ENCODE data around the gene GRID2.
"Not testable (repeated sequence)": the region's sequence is repeated elsewhere in the genome, so short reads cannot be mapped to it uniquely, and the experiment has no call there.

The GRID2 gene

GRCh38 chr4:93633721-93634120 is 1330.0 kb downstream of the GRID2 start:
- DNase-seq, result no peak

DNA sequence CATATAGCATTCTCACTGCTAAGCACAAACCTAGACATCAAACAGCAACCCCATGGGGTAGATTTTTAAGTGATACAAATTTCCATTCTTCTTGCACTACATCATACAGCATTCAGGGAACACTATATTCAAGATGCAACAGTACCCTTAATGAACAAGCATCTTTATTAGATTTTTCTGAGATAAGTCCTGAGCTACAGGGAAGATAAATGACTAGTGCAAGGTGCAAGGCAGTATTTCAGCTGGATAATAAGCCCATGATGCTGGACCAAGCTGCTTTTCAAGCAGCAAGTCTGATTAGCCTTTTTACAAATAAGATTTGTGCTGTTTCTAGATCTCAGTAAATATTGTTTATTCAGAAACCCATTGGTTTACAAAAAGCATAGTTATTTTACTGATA is 1332.2 kb downstream of the GRID2 start:
- DNase-seq, result no peak

DNA sequence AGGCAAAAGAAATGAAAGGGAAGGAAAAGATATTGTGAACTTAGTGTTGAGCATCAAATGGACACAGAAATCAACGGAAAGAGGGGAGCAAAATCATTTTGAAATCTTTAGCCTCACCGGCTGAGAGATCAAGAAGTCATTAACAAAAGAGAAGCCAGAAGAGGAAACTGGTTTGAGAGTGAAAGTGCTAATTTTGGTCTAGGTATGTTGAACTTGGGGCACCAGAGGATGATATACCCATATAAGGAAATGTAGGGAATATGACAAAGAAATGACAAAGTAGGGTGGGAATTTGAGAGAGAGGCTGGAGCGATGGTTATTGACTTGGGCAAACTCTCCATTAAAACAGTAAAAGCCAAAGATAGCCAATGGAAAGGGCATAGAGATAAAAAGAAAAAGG is 1341.4 kb downstream of the GRID2 start:
- no peak for DNase-seq

GRCh38 chr4:93646233-93646930 is 1342.6 kb downstream of the GRID2 start:
- DNase-seq, result no peak

DNA sequence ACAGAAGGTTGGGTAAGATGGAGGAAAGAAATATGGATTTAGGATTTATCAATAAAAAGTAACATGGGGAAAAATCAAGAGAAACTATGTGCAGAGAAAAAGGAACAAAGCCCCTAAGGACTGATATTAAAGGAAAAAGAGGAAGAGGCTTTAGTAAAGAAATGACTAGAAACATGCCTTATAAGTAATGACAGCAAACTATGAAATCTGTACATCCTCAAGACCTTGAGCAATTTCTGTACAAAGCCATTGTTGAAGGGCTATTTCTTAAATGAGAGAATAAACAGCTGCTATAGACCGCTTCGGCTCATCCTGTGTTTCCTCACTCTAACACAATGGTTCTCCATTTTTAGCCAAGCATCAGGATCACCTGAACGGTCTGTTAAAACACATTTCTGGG is 1344.5 kb downstream of the GRID2 start:
- DNase-seq, result no peak

- no peak for DNase-seq
These were observed 1346.1 kb downstream of the GRID2 start for GRCh38 chr4:93649828-93650227.

- DNase-seq, result no peak
These were observed 1350.4 kb downstream of the GRID2 start for GRCh38 chr4:93654211-93654610.

DNA sequence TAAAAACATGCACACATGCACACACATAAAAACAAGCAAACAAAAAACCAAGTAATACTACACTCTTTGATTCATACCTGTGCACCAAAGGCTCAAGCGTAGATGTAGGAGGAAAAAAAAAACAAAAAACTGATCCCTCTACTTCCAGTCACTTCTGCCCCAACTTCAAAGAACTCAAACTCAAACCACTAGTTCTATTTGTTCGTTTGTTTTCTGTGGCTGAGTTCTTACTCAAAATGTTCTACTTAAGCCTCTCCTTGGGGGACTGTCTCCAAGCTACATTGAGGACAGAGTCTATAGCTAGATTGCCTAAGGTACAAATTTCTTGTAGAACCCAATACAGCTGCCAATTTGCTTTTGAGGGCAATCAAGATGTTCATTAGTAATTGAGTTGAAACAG is 1353.8 kb downstream of the GRID2 start:
- DNase-seq, result no peak

DNA sequence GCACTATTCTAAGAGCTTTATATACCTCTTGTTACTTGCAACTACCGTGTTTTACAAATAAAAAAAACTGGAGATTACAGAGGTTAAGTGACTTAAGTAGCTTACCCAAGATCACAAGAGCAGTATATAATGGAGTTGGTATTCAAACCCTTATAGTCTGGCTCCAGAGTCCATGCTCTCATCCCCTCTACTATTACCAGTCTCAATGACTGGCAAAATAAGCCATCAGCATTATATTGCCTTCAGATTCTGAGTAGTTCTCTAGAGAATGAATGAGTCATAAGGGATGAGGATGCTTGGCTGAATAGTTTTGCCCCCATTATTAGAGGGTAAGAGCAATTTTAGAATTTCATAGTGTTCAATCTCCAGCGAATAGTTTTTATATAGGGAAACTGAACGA is 1354.7 kb downstream of the GRID2 start:
- DNase-seq, result no peak

- DNase-seq, result no peak
These were observed 1355.9 kb downstream of the GRID2 start for GRCh38 chr4:93659629-93660028.

DNA sequence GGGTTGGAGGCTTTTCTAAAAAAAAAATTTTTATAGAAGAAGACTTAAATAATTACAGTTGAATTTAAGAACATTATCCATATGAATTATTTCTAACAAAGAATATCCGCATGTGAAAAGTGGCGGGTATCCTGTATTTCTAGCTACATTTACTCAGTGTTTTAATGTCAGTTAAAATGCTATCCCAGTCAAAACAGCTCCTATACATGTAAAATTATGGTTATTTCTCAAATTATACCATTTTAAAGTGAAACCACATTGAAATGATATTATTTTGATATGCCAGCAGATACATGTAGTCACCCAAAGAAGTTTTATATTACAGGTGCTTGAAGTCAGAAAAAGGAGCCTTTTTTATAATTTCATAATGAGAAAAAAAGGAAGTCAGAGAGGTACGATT is 1356.3 kb downstream of the GRID2 start:
- no peak for DNase-seq

GRCh38 chr4:93670434-93670833 is 1366.7 kb downstream of the GRID2 start:
- no peak for DNase-seq

GRCh38 chr4:93671093-93671492 is 1367.3 kb downstream of the GRID2 start:
- DNase-seq, result no peak

GRCh38 chr4:93676937-93677336 is 1373.2 kb downstream of the GRID2 start:
- DNase-seq, result not testable (repeated sequence)

- no peak for DNase-seq
These were observed 1380.8 kb downstream of the GRID2 start for GRCh38 chr4:93684571-93684970.

DNA sequence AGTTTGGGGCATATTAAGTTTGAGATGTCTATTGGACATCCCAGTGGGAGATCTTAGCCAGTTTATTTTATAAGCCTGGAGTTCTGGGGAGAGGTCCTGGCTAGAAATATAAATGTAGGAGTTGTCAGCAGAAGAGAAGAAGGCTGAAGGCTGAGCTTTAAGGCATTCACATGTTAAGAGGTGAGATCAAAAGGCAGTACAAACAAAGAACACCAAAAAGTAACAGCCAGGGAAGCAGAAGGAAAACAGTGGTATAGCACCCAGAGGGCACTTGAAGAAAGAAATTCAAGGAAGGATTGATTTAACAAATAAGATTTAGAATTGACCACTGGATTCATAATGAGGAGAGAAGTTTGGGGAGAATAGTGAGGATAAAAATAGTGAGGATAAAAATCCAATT is 1383.5 kb downstream of the GRID2 start:
- no peak for DNase-seq

GRCh38 chr4:93688978-93689377 is 1385.2 kb downstream of the GRID2 start:
- DNase-seq, result no peak

DNA sequence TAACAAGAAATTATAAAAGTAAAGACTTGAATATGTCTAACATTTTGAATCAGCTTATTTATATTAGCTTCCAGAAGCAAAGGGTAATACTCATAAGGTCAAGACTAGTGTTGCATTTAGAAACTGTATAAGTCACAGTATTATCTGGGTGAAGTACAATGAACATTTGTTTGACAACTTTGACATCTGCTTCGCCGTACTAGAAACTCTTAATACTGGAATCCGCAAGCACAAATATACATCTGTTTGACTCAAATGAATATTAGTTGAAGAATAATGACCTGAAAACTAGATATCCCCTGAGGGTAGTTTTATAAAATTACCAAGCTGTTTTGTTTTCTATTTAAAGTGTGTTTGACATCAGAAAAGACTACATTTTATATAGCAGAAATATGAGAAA is 1389.4 kb downstream of the GRID2 start:
- no peak for DNase-seq

DNA sequence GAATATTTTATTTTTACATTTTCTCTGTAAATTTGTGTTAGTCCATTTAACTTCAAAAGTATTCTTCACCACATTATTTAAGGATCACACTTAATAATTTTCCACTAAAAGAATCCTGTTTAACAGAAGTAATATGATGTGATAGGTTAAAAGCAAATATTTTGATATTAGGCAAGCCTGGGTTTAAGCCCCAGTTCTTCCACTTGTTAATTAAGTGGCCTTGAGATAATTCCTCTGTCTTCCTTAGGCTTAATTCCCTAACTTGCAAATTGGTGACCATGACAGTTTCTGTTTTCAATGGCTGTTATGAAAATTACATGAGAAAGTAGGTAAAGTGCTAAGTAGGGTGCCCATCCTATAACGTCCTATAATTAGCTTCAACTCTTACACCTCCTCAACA is 1394.9 kb downstream of the GRID2 start:
- no peak for DNase-seq

DNA sequence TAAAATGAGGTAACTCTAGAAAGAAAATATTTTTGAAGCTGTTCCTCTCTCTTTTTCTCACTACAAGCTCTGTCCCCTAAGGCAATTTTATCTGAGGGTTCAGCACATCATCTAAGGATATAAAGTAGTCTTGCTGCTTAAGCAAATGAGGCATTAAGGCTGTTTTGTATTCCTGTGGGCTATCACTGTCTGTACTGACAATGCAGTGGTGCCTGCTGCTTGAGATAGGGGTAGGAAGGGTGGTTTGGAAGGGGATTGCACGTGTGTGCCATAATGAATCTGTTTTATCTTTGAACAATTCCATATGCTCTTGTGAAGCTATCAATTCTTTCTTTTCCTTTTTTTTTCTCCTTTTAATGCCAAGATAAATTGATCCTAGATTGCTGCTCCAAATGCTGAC is 1396.8 kb downstream of the GRID2 start:
- no peak for DNase-seq

GRCh38 chr4:93710101-93710846 is 1406.5 kb downstream of the GRID2 start:
- DNase-seq, result no peak

DNA sequence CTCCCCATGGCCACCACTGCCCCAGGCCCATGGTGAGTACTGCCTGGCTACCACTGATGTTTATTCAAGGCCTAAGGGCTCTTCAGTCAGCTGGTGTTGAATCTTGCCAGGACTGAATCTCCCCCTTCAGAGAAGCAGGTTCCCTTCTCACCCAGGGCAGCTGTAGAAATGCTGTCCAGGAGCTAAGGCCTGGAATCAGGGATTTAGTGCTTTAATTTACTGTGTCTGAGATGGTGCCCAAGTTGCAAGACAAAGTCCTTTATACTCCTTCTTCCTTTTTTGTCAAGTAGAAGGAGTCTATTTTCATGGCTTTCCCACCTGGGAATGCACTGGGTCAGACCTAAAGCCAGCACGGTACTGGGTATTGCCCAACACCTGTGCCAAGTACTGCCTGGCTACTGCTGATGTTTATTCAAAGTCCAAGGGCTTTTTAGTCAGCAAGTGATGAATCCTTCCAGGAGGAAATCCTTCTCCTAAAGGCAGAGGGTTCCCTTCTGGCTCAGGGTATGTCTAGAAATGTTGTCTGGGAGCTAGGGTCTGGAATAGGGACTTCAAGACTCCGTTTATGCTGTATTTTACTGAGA is 1407.2 kb downstream of the GRID2 start:
- no peak for DNase-seq

- no peak for DNase-seq
These were observed 1414.5 kb downstream of the GRID2 start for GRCh38 chr4:93718233-93718632.

DNA sequence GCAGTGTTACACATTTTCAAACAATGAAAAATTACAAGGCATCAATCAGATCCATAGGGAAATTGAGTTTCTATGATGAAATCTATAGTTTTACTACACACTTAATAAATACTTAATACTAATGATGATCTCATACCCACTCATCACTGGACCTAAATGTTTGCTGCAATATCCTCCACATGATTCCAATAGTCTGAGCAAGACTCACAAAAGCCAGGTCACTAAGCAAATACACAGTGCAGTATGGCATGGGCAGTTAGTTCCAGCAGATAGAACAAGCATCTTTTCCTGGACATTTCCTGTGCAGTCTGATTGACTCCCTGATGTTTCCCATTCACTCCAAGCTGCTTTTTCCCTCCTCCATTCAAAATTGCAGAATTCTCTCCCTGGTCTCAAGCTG is 1415.8 kb downstream of the GRID2 start:
- DNase-seq, result no peak

Data from activated CD4-positive, alpha-beta T cell treated with anti-CD3 and anti-CD28 coated beads for 1 hour (primary cell).